ENCODE results near the gene HOOK1. TPM values are rescaled to one million over a fixed set of nuclear protein-coding genes. Genes with fewer than 3 reads are reported as not detected.

The HOOK1 gene
- total and polyA plus RNA-seq, 2 donors from 2014 or later, result 9.4 to 55.4 TPM

DNA sequence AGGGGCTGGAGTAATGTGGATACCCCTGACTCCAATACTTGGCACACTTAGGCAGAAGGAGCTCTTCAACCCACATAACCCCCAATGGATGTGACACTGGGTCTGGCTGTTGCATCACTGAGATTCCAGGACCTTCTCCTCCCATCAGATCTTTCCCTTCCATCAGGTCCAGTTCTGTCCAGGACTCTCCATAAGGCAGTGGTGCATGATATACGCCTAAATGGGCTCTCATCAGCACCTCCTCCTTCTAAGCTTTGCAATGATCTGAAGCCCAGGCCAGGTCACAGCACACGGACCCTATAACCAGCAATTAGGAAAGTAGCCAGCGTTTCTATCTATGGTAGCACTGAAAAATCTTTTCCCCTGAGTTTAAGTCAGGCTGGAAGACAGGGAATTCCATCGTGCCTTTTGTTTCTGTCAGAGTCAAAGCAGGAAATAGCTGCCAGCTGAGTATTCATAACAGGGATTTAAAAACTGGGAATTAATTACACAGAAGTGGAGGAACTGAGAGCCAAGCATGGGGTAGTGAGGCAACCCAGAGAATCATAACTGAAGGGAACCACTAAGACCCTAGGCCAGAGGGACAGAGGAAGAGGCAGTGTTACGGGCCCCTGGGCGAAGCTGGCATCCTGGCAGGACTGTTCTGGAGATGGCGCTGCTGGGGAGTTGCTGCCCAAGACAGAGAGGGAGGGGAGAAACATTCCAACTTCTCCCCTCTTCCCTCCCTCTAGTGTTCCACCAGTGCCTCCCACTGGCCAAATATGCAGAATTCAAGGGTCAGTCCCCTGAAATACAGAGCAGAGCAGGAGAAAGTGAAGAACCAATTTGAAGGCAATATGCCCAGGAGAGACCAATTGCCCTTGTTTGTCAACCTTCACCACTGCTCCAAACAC is 37.5 kb upstream of the HOOK1 start:
- no peaks in the 10 kb centered on the region for H3K27me3 ChIP-seq (ENCODE audit: control insufficient read depth, insufficient read depth, low read length)
- DNase-seq (no peak), FAIRE-seq (no peak)
- no peak overlapping the region for H3K4me3 ChIP-seq (ENCODE audit: low read length in 3 of 3)
- no peak overlapping the region for H3K27ac ChIP-seq (ENCODE audit: low read depth in 2 of 2, low read length in 2 of 2)
- H3K36me3 ChIP-seq (ENCODE audit: control insufficient read depth in 2 of 3, insufficient read depth in 3 of 3, low read length in 3 of 3), result no peaks in the 10 kb centered on the region
- intact Hi-C loops (cut with DNase I), result no loop called here
- no peaks in the 10 kb centered on the region for H3K4me1 ChIP-seq (ENCODE audit: control insufficient read depth in 2 of 3, insufficient read depth in 2 of 3, low read depth in 1 of 3, low read length in 3 of 3)
- H3K9ac ChIP-seq (ENCODE audit: low read length in 3 of 3), result no peak overlapping the region
- H3K9me3 ChIP-seq (ENCODE audit: control insufficient read depth in 2 of 3, insufficient read depth in 1 of 3, low read length in 3 of 3), result no peaks in the 10 kb centered on the region
- TF ChIP-seq, protein P1, sequence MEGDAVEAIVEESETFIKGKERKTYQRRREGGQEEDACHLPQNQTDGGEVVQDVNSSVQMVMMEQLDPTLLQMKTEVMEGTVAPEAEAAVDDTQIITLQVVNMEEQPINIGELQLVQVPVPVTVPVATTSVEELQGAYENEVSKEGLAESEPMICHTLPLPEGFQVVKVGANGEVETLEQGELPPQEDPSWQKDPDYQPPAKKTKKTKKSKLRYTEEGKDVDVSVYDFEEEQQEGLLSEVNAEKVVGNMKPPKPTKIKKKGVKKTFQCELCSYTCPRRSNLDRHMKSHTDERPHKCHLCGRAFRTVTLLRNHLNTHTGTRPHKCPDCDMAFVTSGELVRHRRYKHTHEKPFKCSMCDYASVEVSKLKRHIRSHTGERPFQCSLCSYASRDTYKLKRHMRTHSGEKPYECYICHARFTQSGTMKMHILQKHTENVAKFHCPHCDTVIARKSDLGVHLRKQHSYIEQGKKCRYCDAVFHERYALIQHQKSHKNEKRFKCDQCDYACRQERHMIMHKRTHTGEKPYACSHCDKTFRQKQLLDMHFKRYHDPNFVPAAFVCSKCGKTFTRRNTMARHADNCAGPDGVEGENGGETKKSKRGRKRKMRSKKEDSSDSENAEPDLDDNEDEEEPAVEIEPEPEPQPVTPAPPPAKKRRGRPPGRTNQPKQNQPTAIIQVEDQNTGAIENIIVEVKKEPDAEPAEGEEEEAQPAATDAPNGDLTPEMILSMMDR (IDR thresholded peaks at IDR 0.05; ENCODE audit: borderline replicate concordance, extremely low read depth, insufficient read depth), result no peak

DNA sequence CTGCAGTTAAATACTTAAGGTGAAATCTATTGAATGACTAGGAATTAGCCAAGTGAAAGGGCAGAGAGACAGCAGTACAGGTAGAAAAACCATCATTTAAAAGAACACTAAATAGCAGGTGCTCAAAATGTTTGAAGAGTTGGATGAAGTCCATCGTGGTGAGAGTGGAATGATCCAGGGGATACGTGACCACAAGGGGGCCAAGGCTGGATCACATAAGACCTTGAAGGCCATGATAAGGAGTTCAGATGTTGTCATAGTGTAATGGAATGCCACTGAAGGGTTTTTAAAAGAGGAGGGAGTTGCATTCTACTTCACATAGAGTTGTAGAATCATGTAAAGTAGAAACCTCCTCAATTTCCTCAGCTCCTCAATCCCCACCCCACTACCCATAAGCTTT is 34.8 kb upstream of the HOOK1 start:
- FAIRE-seq (no peak), DNase-seq (no peak)
- Histone ChIP-seq H3K4me1 (ENCODE audit: control insufficient read depth in 2 of 3, insufficient read depth in 2 of 3, low read depth in 1 of 3, low read length in 3 of 3) (no peaks in the 10 kb centered on the region), H3K9ac (ENCODE audit: low read length in 3 of 3) (no peak overlapping the region), H3K36me3 (ENCODE audit: control insufficient read depth in 2 of 3, insufficient read depth in 3 of 3, low read length in 3 of 3) (no peaks in the 10 kb centered on the region), H3K27ac (ENCODE audit: low read depth in 2 of 2, low read length in 2 of 2) (no peak overlapping the region), H3K9me3 (ENCODE audit: control insufficient read depth in 2 of 3, insufficient read depth in 1 of 3, low read length in 3 of 3) (no peaks in the 10 kb centered on the region), H3K27me3 (ENCODE audit: control insufficient read depth, insufficient read depth, low read length) (no peaks in the 10 kb centered on the region), H3K4me3 (ENCODE audit: low read length in 3 of 3) (no peak overlapping the region)
- TF ChIP-seq, protein P1 (IDR thresholded peaks at IDR 0.05; ENCODE audit: borderline replicate concordance, extremely low read depth, insufficient read depth), result no peak
- intact Hi-C loops (cut with DNase I), result no loop called here

DNA sequence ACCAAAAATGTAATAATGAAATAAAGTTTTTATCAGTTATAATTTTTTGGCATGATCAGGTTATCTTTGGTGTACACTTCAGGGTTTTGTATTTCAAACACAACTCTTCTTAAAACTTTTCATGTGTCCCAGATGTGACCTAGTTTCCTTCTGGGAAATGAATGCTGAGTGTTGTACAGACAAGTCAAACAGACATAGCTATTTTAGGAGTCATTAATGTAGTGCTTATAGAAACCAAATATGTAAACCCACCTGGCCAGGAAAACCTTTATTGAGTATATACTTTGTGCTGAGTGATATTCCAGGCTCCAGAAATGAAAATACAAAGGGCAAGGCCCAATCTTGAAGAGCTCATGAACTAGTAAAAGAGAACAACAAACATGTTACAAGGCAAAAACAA is 25.9 kb upstream of the HOOK1 start:
- TF ChIP-seq, protein P1 (IDR thresholded peaks at IDR 0.05; ENCODE audit: borderline replicate concordance, extremely low read depth, insufficient read depth), result no peak
- Histone ChIP-seq H3K9ac (ENCODE audit: low read length in 3 of 3) (no peak overlapping the region), H3K27ac (ENCODE audit: low read depth in 2 of 2, low read length in 2 of 2) (no peak overlapping the region), H3K36me3 (ENCODE audit: control insufficient read depth in 2 of 3, insufficient read depth in 3 of 3, low read length in 3 of 3) (no peaks in the 10 kb centered on the region), H3K4me1 (ENCODE audit: control insufficient read depth in 2 of 3, insufficient read depth in 2 of 3, low read depth in 1 of 3, low read length in 3 of 3) (no peaks in the 10 kb centered on the region), H3K27me3 (ENCODE audit: control insufficient read depth, insufficient read depth, low read length) (no peaks in the 10 kb centered on the region), H3K4me3 (ENCODE audit: low read length in 3 of 3) (no peak overlapping the region), H3K9me3 (ENCODE audit: control insufficient read depth in 2 of 3, insufficient read depth in 1 of 3, low read length in 3 of 3) (no peaks in the 10 kb centered on the region)
- no peak for DNase-seq
- FAIRE-seq, result no peak
- intact Hi-C loops (cut with DNase I), result no loop called here

All from kidney (tissue), 14 donors.